WTC11 (cell line): ENCODE results near the gene LASP1NB.
A peak's percentile ranks its signal among the peaks of the same experiment; 100 is the strongest.

Experiments used
- ATAC-seq: fragments of 200-7000 bp; cut with Tn5 transposase; 2 replicates; pipeline ENCODE4 v1.10.0; 2021; ENCODE audit warnings: mild to moderate bottlenecking, moderate library complexity
- CTCF ChIA-PET: fragments of 300-600 bp; sonication (Branson Sonifier 250); formaldehyde crosslinking; loops from one replicate; lab custom pipeline; 2021; ENCODE audit warnings: antibody characterized with exemption; lab: Charles Lee
- POLR2A ChIA-PET: fragments of 350-600 bp; sonication (Branson Sonifier 250); formaldehyde crosslinking; loops from one replicate; lab custom pipeline; 2021; ENCODE audit warnings: antibody characterized with exemption; lab: Charles Lee
- DNase-seq: peaks from one replicate; pipeline ENCODE4 v3.0.0; 2021; ENCODE audit warnings: low spot score
- H3K27ac Mint-ChIP-seq: 2 replicates; pipeline ENCODE4 v1.8.0; 2021; ENCODE audit warnings: mixed read lengths
- H3K27me3 Mint-ChIP-seq: 2 replicates; pipeline ENCODE4 v1.8.0; 2021; ENCODE audit warnings: low read depth, mild to moderate bottlenecking, moderate library complexity, mixed read lengths
- H3K36me3 Mint-ChIP-seq: 2 replicates; pipeline ENCODE4 v1.8.0; 2021; ENCODE audit warnings: mixed read lengths
- H3K4me1 Mint-ChIP-seq: 2 replicates; pipeline ENCODE4 v1.8.0; 2022; ENCODE audit warnings: mixed read lengths
- H3K4me3 Mint-ChIP-seq: 2 replicates; pipeline ENCODE4 v1.8.0; 2021; ENCODE audit warnings: mild to moderate bottlenecking, moderate library complexity, mixed read lengths
- H3K9me3 Mint-ChIP-seq: 2 replicates; pipeline ENCODE4 v1.8.0; 2021; ENCODE audit warnings: mixed read lengths
- CTCF ChIP-seq: fragments of 200-600 bp; IDR thresholded peaks from 2 replicates; pipeline ENCODE4 v1.8.0; 2022; ENCODE audit warnings: antibody characterized with exemption
- ERG ChIP-seq: fragments of 250-450 bp; sonication (Bioruptor Pico); IDR thresholded peaks from 2 replicates; pipeline ENCODE4 v1.8.0; 2021; ENCODE audit warnings: mild to moderate bottlenecking
- FOXK1 ChIP-seq: sonication (generic); formaldehyde crosslinking; IDR thresholded peaks from 2 replicates; pipeline ENCODE4 v1.8.0; 2022; ENCODE audit warnings: mild to moderate bottlenecking, moderate library complexity, missing genetic modification reagents
- GABPB1 ChIP-seq: sonication (generic); formaldehyde crosslinking; IDR thresholded peaks from 2 replicates; pipeline ENCODE4 v1.8.1; 2023; ENCODE audit warnings: mild to moderate bottlenecking, missing genetic modification reagents
- IRF1 ChIP-seq: sonication (generic); formaldehyde crosslinking; IDR thresholded peaks from 2 replicates; pipeline ENCODE4 v1.8.0; 2023; ENCODE audit warnings: missing genetic modification reagents
- MAX ChIP-seq: sonication (generic); formaldehyde crosslinking; IDR thresholded peaks from 2 replicates; pipeline ENCODE4 v1.8.0; 2022; ENCODE audit warnings: mild to moderate bottlenecking, missing genetic modification reagents
- NFATC4 ChIP-seq: fragments of 250-450 bp; sonication (Bioruptor Pico); IDR thresholded peaks from 2 replicates; pipeline ENCODE4 v1.9.0; 2021; ENCODE audit warnings: mild to moderate bottlenecking
- SOX15 ChIP-seq: fragments of 250-450 bp; sonication (Bioruptor Pico); IDR thresholded peaks from 2 replicates; pipeline ENCODE4 v1.9.0; 2021; ENCODE audit warnings: mild to moderate bottlenecking
- SP1 ChIP-seq: sonication (generic); formaldehyde crosslinking; conservative IDR thresholded peaks from 2 replicates; pipeline ENCODE4 v1.8.1; 2022; ENCODE audit warnings: missing genetic modification reagents
- TCF7 ChIP-seq: sonication (generic); formaldehyde crosslinking; IDR thresholded peaks from 2 replicates; pipeline ENCODE4 v1.8.0; 2022; ENCODE audit warnings: mild to moderate bottlenecking, low read depth, missing genetic modification reagents, moderate library complexity
- TEAD1 ChIP-seq: sonication (generic); formaldehyde crosslinking; IDR thresholded peaks from 2 replicates; pipeline ENCODE4 v1.8.0; 2022; ENCODE audit warnings: mild to moderate bottlenecking, missing genetic modification reagents
- USF1 ChIP-seq: sonication (generic); formaldehyde crosslinking; IDR thresholded peaks from 2 replicates; pipeline ENCODE4 v1.8.0; 2022; ENCODE audit warnings: mild to moderate bottlenecking, missing genetic modification reagents
- USF2 ChIP-seq: sonication (generic); formaldehyde crosslinking; IDR thresholded peaks from 2 replicates; pipeline ENCODE4 v1.8.1; 2023; ENCODE audit warnings: mild to moderate bottlenecking, missing genetic modification reagents, moderate library complexity
- ZNF219 ChIP-seq: sonication (generic); formaldehyde crosslinking; IDR thresholded peaks from 2 replicates; pipeline ENCODE4 v1.8.0; 2023; ENCODE audit warnings: missing genetic modification reagents, mild to moderate bottlenecking, borderline replicate concordance
- ZNF396 ChIP-seq: fragments of 250-450 bp; sonication (Bioruptor Pico); IDR thresholded peaks from 2 replicates; pipeline ENCODE4 v1.8.0; 2021; ENCODE audit warnings: mild to moderate bottlenecking, moderate library complexity, borderline replicate concordance
- ZNF423 ChIP-seq: fragments of 250-450 bp; sonication (Bioruptor Pico); IDR thresholded peaks from 2 replicates; pipeline ENCODE4 v2.1.2; 2022; ENCODE audit warnings: mild to moderate bottlenecking, moderate library complexity

LASP1NB gene

GRCh38 chr17:38918129-38918913 lies 7.1 kb upstream of the LASP1NB start:
- ATAC-seq: peak; percentile 54
- H3K4me3 Mint-ChIP-seq: no peak overlapping the region

GRCh38 chr17:38918916-38919315 lies 6.5 kb upstream of the LASP1NB start:
- POLR2A ChIA-PET: no interaction called here
- peaks cover 27% of the 10 kb centered on the region for H3K36me3 Mint-ChIP-seq
- ATAC-seq: no peak

More at GRCh38 chr17:38918129-38918913, 7.1 kb upstream of the LASP1NB start:
- H3K27me3 Mint-ChIP-seq: no peaks in the 10 kb centered on the region
- CTCF ChIA-PET: interaction anchor here (0.7 to 2.1 kb wide), 6 partner anchors 11 to 257 kb away, joined by 3 to 9 read pairs (median 5); partner anchors contain the start of gene PLXDC1
- DNase-seq: peak; percentile 72
- peak; percentile 23; the same call in 1 of the 2 replicates for TF ChIP-seq CTCF
- TF ChIP-seq TEAD1 (CRISPR knock-in tag): peak; percentile 26; the same call in 1 of the 2 replicates
- TF ChIP-seq MAX (CRISPR knock-in tag): no peak
- no peak for TF ChIP-seq ZNF423 (CRISPR knock-in tag)
- TF ChIP-seq, all 79 proteins: peak for 2
- H3K36me3 Mint-ChIP-seq: peaks cover 28% of the 10 kb centered on the region
- no peaks in the 10 kb centered on the region for H3K9me3 Mint-ChIP-seq
- POLR2A ChIA-PET: no interaction called here
- peak overlapping the region; percentile 61 for H3K27ac Mint-ChIP-seq
- peaks cover 17% of the 10 kb centered on the region for H3K4me1 Mint-ChIP-seq

GRCh38 chr17:38919316-38920078 lies 5.9 kb upstream of the LASP1NB start:
- H3K27ac Mint-ChIP-seq: no peak overlapping the region
- no peaks in the 10 kb centered on the region for H3K27me3 Mint-ChIP-seq
- peaks cover 21% of the 10 kb centered on the region for H3K36me3 Mint-ChIP-seq
- ChIA-PET POLR2A (no interaction called here), CTCF (no interaction called here)
- DNase-seq (no peak), ATAC-seq (no peak)
- TF ChIP-seq NFATC4 (CRISPR knock-in tag): no peak
- TF ChIP-seq ERG: no peak
- no peak for TF ChIP-seq FOXK1 (CRISPR knock-in tag)
- no peak for TF ChIP-seq USF1 (CRISPR knock-in tag)
- no peak for TF ChIP-seq ZNF396 (CRISPR knock-in tag)
- no peak for TF ChIP-seq ZNF219
- TF ChIP-seq USF2 (CRISPR knock-in tag): no peak
- no peak for TF ChIP-seq SP1 (CRISPR knock-in tag)
- H3K9me3 Mint-ChIP-seq: no peaks in the 10 kb centered on the region
- peaks cover 20% of the 10 kb centered on the region for H3K4me1 Mint-ChIP-seq
- H3K4me3 Mint-ChIP-seq: no peak overlapping the region

More at GRCh38 chr17:38918916-38919315, 6.5 kb upstream of the LASP1NB start:
- CTCF ChIA-PET: interaction anchor here (2.1 kb wide), 1 partner anchor 233 kb away, joined by 9 read pairs; the partner anchor contains the start of gene PLXDC1
- no peak for TF ChIP-seq GABPB1
- TF ChIP-seq MAX (CRISPR knock-in tag): no peak
- no peak for TF ChIP-seq TCF7
- TF ChIP-seq IRF1 (CRISPR knock-in tag): no peak
- TF ChIP-seq SOX15: no peak
- Mint-ChIP-seq H3K27ac (no peak overlapping the region), H3K9me3 (no peaks in the 10 kb centered on the region), H3K27me3 (no peaks in the 10 kb centered on the region), H3K4me3 (no peak overlapping the region), H3K4me1 (peaks cover 20% of the 10 kb centered on the region)
- DNase-seq: no peak
